ENCODE measurements around the gene UIMC1.

DNA sequence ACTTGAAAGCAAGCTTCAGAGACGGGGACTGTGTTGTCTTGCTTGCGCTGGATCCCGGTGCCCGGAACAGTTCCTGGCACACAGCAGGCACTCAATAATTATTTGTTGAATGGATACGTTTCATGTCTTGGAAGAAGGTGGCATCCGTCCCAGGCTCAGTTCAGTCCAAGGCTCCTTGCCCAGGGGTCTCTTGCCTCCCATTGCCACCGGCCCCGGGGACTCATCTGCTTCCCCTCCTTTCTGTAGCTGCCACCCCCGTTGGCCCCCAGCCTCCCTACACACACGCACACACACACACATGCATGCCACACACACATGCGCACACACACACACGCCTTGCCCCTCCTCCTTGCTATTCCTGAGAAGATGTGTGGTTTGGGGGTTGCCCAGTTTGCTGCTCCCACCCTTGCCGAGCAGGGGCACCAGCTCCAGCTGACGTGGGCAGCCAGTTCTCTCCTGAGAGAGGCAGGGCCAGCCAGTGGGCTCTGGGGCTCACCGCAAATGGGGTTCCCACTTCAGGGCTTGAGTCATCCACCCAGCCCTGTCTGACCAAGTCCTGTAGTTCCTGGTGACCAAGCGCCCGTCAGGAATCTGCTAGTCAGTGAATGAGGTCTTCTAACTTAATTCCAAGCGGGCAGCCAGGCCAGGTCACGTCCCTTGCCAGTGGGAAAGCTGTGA lies 149.2 kb downstream of the UIMC1 start:
- TF ChIP-seq, protein P1, sequence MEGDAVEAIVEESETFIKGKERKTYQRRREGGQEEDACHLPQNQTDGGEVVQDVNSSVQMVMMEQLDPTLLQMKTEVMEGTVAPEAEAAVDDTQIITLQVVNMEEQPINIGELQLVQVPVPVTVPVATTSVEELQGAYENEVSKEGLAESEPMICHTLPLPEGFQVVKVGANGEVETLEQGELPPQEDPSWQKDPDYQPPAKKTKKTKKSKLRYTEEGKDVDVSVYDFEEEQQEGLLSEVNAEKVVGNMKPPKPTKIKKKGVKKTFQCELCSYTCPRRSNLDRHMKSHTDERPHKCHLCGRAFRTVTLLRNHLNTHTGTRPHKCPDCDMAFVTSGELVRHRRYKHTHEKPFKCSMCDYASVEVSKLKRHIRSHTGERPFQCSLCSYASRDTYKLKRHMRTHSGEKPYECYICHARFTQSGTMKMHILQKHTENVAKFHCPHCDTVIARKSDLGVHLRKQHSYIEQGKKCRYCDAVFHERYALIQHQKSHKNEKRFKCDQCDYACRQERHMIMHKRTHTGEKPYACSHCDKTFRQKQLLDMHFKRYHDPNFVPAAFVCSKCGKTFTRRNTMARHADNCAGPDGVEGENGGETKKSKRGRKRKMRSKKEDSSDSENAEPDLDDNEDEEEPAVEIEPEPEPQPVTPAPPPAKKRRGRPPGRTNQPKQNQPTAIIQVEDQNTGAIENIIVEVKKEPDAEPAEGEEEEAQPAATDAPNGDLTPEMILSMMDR (conservative IDR thresholded peaks at IDR 0.05) = no peak
- TF ChIP-seq ZFX (IDR thresholded peaks at IDR 0.05) = no peak
